HL-60 (cell line): ENCODE results near the gene CITED4.

Experiments used
- DNase-seq, 2 experiments: peaks; one replicate each; pipeline ENCODE4 v3.0.0-alpha.2; 2010 to 2020; ENCODE audit warnings: low read depth in 1 of 2, low spot score in 1 of 2
- H3K27ac ChIP-seq: fragments of 250-450 bp; sonication (Bioruptor Pico); replicated peaks from 2 replicates; pipeline ENCODE4 v1.5.1; 2020; ENCODE audit warnings: mild to moderate bottlenecking, moderate library complexity
- H3K27me3 ChIP-seq: fragments of 250-450 bp; sonication (Bioruptor Pico); 2 replicates; pipeline ENCODE4 v1.5.1; 2021; ENCODE audit warnings: mild to moderate bottlenecking, moderate library complexity; ENCODE audit not compliant: insufficient read depth, poor library complexity, severe bottlenecking
- H3K4me3 ChIP-seq: replicated peaks from 2 replicates; pipeline ENCODE4 v1.5.1; 2011; ENCODE audit warnings: mild to moderate bottlenecking, control low read depth, low read length; ENCODE audit not compliant: insufficient read depth
- GABPA ChIP-seq: IDR thresholded peaks from 2 replicates; pipeline ENCODE4 v1.6.1; 2012; ENCODE audit warnings: low read depth
- POLR2AphosphoS5 ChIP-seq: IDR thresholded peaks from 2 replicates; pipeline ENCODE4 v1.6.1; 2012; ENCODE audit warnings: low read depth
- SPI1 ChIP-seq: IDR thresholded peaks from 2 replicates; pipeline ENCODE4 v1.6.1; 2012; ENCODE audit warnings: low read depth, mild to moderate bottlenecking, borderline replicate concordance
- TF ChIP-seq, protein P1 (sequence below): IDR thresholded peaks from one replicate; pipeline ENCODE4 v1.5.1; 2011; ENCODE audit warnings: low read length, control low read depth, inconsistent platforms; ENCODE audit not compliant: insufficient read depth
- TF ChIP-seq, protein P2 (sequence below): IDR thresholded peaks from 2 replicates; pipeline ENCODE4 v1.6.1; 2012; ENCODE audit warnings: low read depth; ENCODE audit not compliant: insufficient replicate concordance

CITED4 gene

DNA sequence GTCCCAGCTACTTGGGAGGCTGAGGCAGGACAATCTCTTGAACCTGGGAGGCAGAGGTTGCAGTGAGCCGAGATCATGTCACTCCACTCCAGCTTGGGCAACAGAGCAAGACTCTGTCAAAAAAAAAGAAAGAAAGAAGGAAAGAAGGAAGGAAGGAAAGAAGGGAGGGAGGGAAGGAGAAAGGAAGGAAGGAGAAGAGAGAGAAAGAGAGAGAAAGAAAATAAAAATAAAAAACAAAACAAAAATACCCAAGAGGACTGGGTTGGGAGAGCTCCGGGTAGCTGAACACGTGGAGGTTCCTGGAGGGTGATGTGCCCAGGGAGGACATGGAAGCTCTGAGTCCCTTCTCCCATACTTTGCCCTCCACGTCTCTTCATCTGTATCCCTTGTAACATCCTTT is 45.7 kb upstream of the CITED4 start:
- TF ChIP-seq SPI1 (no peak), POLR2AphosphoS5 (no peak), GABPA (no peak)
- no peak for DNase-seq
- no peak overlapping the region for H3K27ac ChIP-seq
- H3K4me3 ChIP-seq: no peak overlapping the region
- no peaks in the 10 kb centered on the region for H3K27me3 ChIP-seq

DNA sequence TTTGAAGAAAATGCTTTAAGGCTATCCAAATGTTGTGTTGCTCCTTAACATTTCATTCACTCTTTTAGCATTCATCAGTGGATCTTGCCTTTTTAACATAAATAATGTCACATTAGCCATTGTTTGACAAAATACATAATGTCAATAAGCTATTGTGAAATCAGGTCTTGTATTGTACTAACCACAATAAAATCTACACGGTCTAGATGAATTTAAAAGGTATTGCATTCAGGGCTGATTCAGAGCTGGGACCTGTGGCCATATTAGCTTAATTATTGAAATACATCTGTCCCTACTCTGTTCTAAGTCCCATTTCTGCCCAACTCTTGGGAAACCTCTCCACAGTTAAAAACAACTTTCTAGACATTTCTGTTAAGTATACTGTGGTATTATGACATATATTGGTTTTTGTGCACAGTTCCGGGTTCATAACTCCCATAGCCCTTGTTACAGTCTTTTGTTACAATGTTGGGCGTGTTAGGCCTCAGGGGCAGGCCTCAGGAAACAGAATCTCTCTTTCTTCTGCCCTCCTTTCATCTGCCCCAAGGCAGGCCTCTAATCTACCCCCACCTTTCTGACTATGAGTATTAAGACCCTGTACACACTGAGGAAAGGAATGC is 44.7 kb upstream of the CITED4 start:
- DNase-seq: no peak
- TF ChIP-seq SPI1: no peak
- peak overlapping the region; percentile 28; the same call in 1 of the 2 replicates for H3K27ac ChIP-seq

DNA sequence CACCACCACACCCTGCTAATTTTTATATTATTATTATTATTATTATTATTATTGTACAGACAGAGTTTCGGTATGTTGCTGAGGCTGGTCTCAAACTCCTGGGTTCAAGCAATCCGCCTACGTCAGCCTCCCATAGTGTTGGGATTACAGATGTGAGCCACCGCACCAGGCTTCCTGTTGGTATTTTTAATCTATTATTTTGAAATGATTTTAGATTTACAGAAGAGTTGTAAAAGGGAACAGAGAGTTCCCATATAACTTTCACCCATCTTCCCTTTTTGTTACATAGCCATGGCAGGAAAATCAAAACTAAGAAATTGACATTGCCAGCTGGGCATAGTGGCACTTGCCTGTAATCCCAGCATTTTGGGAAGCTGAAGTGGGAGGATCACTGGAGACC is 42.9 kb upstream of the CITED4 start:
- no peak for TF ChIP-seq GABPA
- TF ChIP-seq, protein P1, sequence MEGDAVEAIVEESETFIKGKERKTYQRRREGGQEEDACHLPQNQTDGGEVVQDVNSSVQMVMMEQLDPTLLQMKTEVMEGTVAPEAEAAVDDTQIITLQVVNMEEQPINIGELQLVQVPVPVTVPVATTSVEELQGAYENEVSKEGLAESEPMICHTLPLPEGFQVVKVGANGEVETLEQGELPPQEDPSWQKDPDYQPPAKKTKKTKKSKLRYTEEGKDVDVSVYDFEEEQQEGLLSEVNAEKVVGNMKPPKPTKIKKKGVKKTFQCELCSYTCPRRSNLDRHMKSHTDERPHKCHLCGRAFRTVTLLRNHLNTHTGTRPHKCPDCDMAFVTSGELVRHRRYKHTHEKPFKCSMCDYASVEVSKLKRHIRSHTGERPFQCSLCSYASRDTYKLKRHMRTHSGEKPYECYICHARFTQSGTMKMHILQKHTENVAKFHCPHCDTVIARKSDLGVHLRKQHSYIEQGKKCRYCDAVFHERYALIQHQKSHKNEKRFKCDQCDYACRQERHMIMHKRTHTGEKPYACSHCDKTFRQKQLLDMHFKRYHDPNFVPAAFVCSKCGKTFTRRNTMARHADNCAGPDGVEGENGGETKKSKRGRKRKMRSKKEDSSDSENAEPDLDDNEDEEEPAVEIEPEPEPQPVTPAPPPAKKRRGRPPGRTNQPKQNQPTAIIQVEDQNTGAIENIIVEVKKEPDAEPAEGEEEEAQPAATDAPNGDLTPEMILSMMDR: no peak
- no peak for TF ChIP-seq SPI1
- TF ChIP-seq, protein P2, sequence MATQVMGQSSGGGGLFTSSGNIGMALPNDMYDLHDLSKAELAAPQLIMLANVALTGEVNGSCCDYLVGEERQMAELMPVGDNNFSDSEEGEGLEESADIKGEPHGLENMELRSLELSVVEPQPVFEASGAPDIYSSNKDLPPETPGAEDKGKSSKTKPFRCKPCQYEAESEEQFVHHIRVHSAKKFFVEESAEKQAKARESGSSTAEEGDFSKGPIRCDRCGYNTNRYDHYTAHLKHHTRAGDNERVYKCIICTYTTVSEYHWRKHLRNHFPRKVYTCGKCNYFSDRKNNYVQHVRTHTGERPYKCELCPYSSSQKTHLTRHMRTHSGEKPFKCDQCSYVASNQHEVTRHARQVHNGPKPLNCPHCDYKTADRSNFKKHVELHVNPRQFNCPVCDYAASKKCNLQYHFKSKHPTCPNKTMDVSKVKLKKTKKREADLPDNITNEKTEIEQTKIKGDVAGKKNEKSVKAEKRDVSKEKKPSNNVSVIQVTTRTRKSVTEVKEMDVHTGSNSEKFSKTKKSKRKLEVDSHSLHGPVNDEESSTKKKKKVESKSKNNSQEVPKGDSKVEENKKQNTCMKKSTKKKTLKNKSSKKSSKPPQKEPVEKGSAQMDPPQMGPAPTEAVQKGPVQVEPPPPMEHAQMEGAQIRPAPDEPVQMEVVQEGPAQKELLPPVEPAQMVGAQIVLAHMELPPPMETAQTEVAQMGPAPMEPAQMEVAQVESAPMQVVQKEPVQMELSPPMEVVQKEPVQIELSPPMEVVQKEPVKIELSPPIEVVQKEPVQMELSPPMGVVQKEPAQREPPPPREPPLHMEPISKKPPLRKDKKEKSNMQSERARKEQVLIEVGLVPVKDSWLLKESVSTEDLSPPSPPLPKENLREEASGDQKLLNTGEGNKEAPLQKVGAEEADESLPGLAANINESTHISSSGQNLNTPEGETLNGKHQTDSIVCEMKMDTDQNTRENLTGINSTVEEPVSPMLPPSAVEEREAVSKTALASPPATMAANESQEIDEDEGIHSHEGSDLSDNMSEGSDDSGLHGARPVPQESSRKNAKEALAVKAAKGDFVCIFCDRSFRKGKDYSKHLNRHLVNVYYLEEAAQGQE: no peak
- no peak for TF ChIP-seq POLR2AphosphoS5
- DNase-seq: no peak
- Histone ChIP-seq H3K27me3 (no peaks in the 10 kb centered on the region), H3K4me3 (no peak overlapping the region), H3K27ac (no peak overlapping the region)

More for the DNA sequence above, 44.7 kb upstream of the CITED4 start:
- H3K27me3 ChIP-seq: no peaks in the 10 kb centered on the region
- no peak overlapping the region for H3K4me3 ChIP-seq

DNA sequence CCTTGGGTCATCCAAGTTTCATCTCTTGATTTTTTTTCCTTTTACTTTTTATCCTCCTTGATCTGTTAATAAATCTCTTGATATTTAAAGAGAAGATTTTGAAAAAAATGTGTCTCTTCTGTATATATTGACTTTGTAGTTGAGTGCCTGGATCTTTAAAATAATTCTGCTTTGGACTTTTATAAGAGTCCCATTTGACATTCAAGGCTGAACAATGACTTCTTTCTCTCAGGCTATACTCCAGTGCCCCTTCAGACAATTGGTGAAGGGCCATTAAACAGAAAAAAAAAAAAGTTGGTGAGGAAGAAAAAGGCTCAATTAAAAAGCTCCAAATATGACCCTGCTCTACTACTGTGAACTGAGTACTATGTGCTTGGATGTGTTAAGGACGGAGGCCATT is 40.9 kb upstream of the CITED4 start:
- H3K4me3 ChIP-seq: no peak overlapping the region
- TF ChIP-seq, protein P1: no peak
- no peak overlapping the region for H3K27ac ChIP-seq
- no peaks in the 10 kb centered on the region for H3K27me3 ChIP-seq
- no peak for DNase-seq

DNA sequence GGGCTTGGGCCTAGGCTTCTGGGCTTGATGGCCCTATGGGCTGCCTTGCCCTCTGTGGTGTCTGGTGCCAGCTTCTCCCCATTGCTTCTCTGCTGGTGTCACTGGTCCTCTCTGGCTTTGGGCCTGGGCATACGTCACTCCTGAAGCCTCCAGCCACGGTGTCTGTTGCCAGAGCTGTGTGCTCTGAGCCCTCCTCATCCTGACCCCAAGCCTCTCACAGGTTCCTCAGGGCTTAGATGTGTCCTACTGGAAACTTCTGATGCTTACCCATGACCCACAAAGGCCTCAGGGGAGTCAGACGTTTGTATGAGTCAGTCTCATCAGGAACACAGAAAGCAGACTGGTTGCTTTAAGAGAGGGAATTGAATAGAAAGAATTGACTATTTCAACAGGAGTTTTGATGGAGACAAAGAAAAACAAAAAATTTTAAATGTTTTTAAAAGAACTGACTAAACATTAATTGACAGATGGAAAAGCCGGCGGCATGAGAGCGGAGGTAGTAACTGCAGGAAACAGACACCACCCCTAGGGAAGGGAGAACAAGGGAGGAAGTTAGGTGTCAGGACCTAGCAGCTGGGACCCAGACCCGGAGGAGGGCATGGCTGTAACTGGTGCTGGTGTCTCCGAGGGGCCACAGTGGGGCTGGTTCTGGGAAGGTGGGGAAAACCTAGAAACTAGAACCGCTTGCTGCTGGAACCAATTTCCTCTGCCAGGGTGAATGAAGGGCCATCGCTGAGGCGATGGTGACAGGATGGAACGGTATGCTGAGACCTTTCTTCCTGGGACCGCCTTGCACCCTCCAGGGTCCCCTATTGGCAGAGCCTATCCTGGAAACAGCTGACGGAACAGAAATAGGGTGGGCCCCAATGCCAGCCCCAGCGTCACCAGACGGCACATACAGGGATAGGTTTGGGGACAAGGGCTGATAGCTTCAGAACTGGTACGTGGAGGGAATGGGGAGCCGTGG is 40.0 kb upstream of the CITED4 start:
- H3K27me3 ChIP-seq: no peaks in the 10 kb centered on the region
- no peak overlapping the region for H3K27ac ChIP-seq
- DNase-seq: peak in 1 of 2 experiments; percentile 26
- H3K4me3 ChIP-seq: no peak overlapping the region
- TF ChIP-seq, protein P1: no peak
- no peak for TF ChIP-seq GABPA
- TF ChIP-seq, protein P2: no peak
- TF ChIP-seq POLR2AphosphoS5: no peak
- no peak for TF ChIP-seq SPI1
